Adipocyte (in vitro differentiated cells): ENCODE measurements around the gene TPRG1.
"Not testable (repeated sequence)": the region's sequence is repeated elsewhere in the genome, so short reads cannot be mapped to it uniquely, and the experiment has no call there.

Source experiments
- DNase-seq: peaks from one replicate; pipeline ENCODE4 v3.0.0-alpha.2; 2015; ENCODE audit warnings: low read depth
- H3K27me3 ChIP-seq: replicated peaks from 2 replicates; pipeline ENCODE4 v1.7.0; 2013; ENCODE audit warnings: mild to moderate bottlenecking, low read length, moderate library complexity; ENCODE audit not compliant: control insufficient read depth, insufficient read depth
- H3K36me3 ChIP-seq: 2 replicates; pipeline ENCODE4 v1.7.0; 2013; ENCODE audit warnings: low read length, mild to moderate bottlenecking, moderate library complexity; ENCODE audit not compliant: control insufficient read depth, insufficient read depth, severe bottlenecking
- H3K4me1 ChIP-seq: 2 replicates; pipeline ENCODE4 v1.7.0; 2013; ENCODE audit warnings: mild to moderate bottlenecking, low read length, moderate library complexity; ENCODE audit not compliant: control insufficient read depth, insufficient read depth
- H3K4me3 ChIP-seq: 2 replicates; pipeline ENCODE4 v1.7.0; 2013; ENCODE audit warnings: mild to moderate bottlenecking, low read length, moderate library complexity
- H3K9ac ChIP-seq: 2 replicates; pipeline ENCODE4 v1.7.0; 2013; ENCODE audit warnings: mild to moderate bottlenecking, low read length, moderate library complexity
- H3K9me3 ChIP-seq: 2 replicates; pipeline ENCODE4 v1.7.0; 2013; ENCODE audit warnings: mild to moderate bottlenecking, low read length, moderate library complexity; ENCODE audit not compliant: control insufficient read depth

TPRG1 gene

DNA sequence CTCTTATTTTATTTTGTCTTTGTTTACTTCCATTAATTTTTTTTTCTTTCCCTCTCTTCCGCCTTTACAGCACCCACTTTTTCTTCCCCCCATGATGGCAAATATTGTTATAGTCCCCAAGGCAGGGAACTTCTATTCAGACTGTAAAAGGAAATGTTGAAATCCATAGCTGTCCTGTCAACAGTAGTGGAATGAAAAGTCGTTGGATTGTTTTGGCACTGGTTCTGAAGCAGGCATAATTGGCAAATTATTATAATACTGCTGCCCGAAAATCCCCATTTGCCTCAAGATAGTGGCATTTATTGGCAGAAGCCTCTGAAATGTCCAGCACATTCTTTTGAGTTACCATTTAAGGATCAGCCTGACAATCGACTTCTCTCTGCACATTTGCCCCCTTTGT is 150.6 kb downstream of the TPRG1 start:
- no peak for DNase-seq
- Histone ChIP-seq H3K9ac (no peak overlapping the region), H3K4me1 (no peaks in the 10 kb centered on the region), H3K36me3 (peaks cover 4% of the 10 kb centered on the region), H3K27me3 (no peaks in the 10 kb centered on the region), H3K9me3 (no peaks in the 10 kb centered on the region), H3K4me3 (no peak overlapping the region)

DNA sequence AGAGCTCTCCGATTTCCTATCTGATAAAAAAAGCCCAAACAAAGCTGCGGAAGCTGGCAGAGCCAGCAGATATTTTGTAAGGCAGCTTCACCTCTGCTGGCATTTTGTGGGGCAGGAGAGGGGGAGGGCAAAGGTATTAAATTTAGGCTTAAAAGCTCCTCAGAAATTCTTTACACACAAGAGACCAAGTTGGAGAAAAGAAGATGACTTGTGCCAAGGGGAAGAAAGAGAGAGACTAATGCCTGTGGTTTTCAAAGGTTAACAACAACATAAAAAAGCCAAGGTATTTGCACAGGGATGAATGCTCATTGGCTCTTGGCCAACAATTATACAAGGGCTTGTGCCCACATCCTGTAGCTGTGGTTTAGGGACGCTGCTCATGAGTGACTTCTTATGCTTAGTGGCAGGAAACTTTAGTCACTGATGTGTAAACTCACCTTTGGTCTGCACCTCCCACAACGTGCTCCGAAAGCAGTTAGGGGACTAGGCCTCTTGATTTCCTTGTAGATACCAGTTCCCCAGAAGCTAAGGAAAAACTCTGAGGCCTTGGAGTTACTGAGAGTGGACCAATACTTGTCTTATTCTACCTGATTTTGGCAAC is 152.9 kb downstream of the TPRG1 start:
- Histone ChIP-seq H3K4me3 (no peak overlapping the region), H3K9ac (no peak overlapping the region), H3K27me3 (no peaks in the 10 kb centered on the region), H3K9me3 (no peaks in the 10 kb centered on the region), H3K36me3 (peaks cover 4% of the 10 kb centered on the region), H3K4me1 (no peaks in the 10 kb centered on the region)
- peak; percentile 56 for DNase-seq

DNA sequence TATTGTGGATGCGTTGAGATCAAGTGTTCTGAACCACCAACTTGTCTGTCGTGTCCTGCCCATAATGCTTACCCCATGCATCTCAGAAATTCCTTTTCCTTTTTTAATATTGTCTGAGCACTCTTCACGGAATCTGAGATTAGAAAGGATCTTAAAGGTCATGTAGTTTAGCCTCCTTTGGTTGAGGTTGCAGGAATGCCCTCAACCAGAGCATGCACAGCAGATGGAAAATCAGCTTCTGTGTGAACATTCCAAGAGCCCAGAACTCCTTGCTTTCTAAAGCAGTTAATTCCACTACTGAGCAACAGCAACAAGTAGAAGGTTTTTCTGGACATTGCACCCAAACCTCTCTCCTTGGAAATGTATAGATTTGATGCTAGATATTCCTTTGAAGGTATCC is 153.7 kb downstream of the TPRG1 start:
- no peaks in the 10 kb centered on the region for H3K9me3 ChIP-seq
- no peak overlapping the region for H3K4me3 ChIP-seq
- no peaks in the 10 kb centered on the region for H3K27me3 ChIP-seq
- H3K4me1 ChIP-seq: no peaks in the 10 kb centered on the region
- H3K9ac ChIP-seq: no peak overlapping the region
- peak; percentile 20 for DNase-seq
- peaks cover 4% of the 10 kb centered on the region for H3K36me3 ChIP-seq

- H3K36me3 ChIP-seq, DNase-seq, H3K9me3 ChIP-seq, H3K27me3 ChIP-seq, H3K4me3 ChIP-seq, H3K4me1 ChIP-seq, H3K9ac ChIP-seq: not testable (repeated sequence)
These were observed 157.9 kb downstream of the TPRG1 start for GRCh38 chr3:189329630-189330029.

GRCh38 chr3:189330066-189330465 is 158.3 kb downstream of the TPRG1 start:
- Histone ChIP-seq H3K4me3 (no peak overlapping the region), H3K9ac (no peak overlapping the region), H3K27me3 (no peaks in the 10 kb centered on the region), H3K4me1 (no peaks in the 10 kb centered on the region), H3K9me3 (no peaks in the 10 kb centered on the region), H3K36me3 (no peaks in the 10 kb centered on the region)
- DNase-seq: no peak

- no peaks in the 10 kb centered on the region for H3K4me1 ChIP-seq
- no peaks in the 10 kb centered on the region for H3K27me3 ChIP-seq
- no peak overlapping the region for H3K4me3 ChIP-seq
- H3K9ac ChIP-seq: no peak overlapping the region
- no peaks in the 10 kb centered on the region for H3K9me3 ChIP-seq
- DNase-seq: no peak
- no peaks in the 10 kb centered on the region for H3K36me3 ChIP-seq
These were observed 159.2 kb downstream of the TPRG1 start for GRCh38 chr3:189331002-189331418.

GRCh38 chr3:189334064-189334920 is 162.5 kb downstream of the TPRG1 start:
- H3K9me3 ChIP-seq: no peaks in the 10 kb centered on the region
- no peaks in the 10 kb centered on the region for H3K36me3 ChIP-seq
- DNase-seq: no peak
- H3K9ac ChIP-seq: no peak overlapping the region
- H3K27me3 ChIP-seq: no peaks in the 10 kb centered on the region
- no peaks in the 10 kb centered on the region for H3K4me1 ChIP-seq
- H3K4me3 ChIP-seq: no peak overlapping the region

DNA sequence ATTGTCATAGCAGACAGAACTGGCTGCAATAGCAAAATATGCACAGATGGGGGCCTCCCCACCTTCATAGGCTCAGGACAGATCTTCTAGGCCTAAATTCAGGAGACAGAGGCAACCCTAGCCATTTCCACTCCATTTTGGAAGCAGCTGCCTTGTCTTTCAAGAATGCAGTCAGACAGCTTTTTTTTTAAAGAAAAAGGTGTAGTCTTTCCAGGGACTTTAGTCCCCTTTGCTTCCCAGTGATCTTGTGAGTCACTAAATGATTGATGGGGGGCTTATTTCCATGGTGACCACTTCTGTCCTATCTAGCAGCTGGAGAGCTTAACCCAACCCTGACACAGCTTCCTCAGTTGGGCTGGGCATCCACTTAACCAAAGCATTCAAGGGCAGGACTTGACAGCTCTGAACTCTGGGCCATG is 165.9 kb downstream of the TPRG1 start:
- DNase-seq: no peak
- Histone ChIP-seq H3K9me3 (no peaks in the 10 kb centered on the region), H3K4me3 (no peak overlapping the region), H3K27me3 (no peaks in the 10 kb centered on the region), H3K36me3 (no peaks in the 10 kb centered on the region), H3K4me1 (no peaks in the 10 kb centered on the region), H3K9ac (no peak overlapping the region)

- Histone ChIP-seq H3K4me3 (no peak overlapping the region), H3K27me3 (no peaks in the 10 kb centered on the region), H3K9me3 (no peaks in the 10 kb centered on the region), H3K4me1 (no peaks in the 10 kb centered on the region), H3K36me3 (no peaks in the 10 kb centered on the region), H3K9ac (no peak overlapping the region)
- no peak for DNase-seq
These were observed 166.6 kb downstream of the TPRG1 start for GRCh38 chr3:189338366-189338765.

DNA sequence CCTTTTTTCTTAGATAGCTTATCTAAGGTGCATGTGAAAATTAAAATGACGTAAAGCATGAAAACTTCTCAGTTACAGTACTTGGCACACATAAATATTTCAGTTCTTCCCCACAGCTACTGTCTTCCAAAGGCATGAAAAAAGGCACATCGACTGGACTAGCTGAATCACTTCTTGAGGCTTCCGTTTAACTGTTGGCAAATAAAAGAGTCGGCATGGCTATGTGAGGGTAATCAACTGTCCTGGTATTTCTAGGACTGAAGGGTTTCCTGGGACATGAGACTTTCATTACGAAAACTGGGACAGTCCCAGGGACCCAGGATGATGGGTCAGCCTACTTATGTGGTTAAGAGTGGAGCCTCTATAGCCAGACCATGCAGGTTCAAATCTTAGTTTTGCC is 168.2 kb downstream of the TPRG1 start:
- no peak for DNase-seq
- H3K4me3 ChIP-seq: no peak overlapping the region
- no peak overlapping the region for H3K9ac ChIP-seq
- H3K27me3 ChIP-seq: no peaks in the 10 kb centered on the region
- no peaks in the 10 kb centered on the region for H3K4me1 ChIP-seq
- no peaks in the 10 kb centered on the region for H3K36me3 ChIP-seq
- H3K9me3 ChIP-seq: no peaks in the 10 kb centered on the region

- H3K36me3 ChIP-seq: no peaks in the 10 kb centered on the region
- no peak for DNase-seq
- no peak overlapping the region for H3K4me3 ChIP-seq
- no peak overlapping the region for H3K9ac ChIP-seq
- H3K4me1 ChIP-seq: no peaks in the 10 kb centered on the region
- H3K9me3 ChIP-seq: no peaks in the 10 kb centered on the region
- no peaks in the 10 kb centered on the region for H3K27me3 ChIP-seq
These were observed 169.1 kb downstream of the TPRG1 start for GRCh38 chr3:189340680-189341460.
